GM13976 (cell line): ENCODE results near the gene SF1.

Experiments
- DNase-seq: peaks from one replicate; pipeline ENCODE4 v3.0.0; 2012; ENCODE audit warnings: low spot score
- in situ Hi-C: fragments of 300-500 bp; cut with MboI; formaldehyde crosslinking; loops from one replicate; pipeline ENCODE4 v1.12.0; 2022; ENCODE audit warnings: low sequenced_read_pairs, mixed read lengths, inconsistent platforms; ENCODE audit not compliant: unreplicated experiment
- TF ChIP-seq, protein P1 (sequence below): IDR thresholded peaks from 2 replicates; pipeline ENCODE4 v1.5.1; 2012; ENCODE audit warnings: borderline replicate concordance, mild to moderate bottlenecking; ENCODE audit not compliant: insufficient read depth; ENCODE audit errors: extremely low read depth, missing control alignments, control extremely low read depth

SF1 gene

DNA sequence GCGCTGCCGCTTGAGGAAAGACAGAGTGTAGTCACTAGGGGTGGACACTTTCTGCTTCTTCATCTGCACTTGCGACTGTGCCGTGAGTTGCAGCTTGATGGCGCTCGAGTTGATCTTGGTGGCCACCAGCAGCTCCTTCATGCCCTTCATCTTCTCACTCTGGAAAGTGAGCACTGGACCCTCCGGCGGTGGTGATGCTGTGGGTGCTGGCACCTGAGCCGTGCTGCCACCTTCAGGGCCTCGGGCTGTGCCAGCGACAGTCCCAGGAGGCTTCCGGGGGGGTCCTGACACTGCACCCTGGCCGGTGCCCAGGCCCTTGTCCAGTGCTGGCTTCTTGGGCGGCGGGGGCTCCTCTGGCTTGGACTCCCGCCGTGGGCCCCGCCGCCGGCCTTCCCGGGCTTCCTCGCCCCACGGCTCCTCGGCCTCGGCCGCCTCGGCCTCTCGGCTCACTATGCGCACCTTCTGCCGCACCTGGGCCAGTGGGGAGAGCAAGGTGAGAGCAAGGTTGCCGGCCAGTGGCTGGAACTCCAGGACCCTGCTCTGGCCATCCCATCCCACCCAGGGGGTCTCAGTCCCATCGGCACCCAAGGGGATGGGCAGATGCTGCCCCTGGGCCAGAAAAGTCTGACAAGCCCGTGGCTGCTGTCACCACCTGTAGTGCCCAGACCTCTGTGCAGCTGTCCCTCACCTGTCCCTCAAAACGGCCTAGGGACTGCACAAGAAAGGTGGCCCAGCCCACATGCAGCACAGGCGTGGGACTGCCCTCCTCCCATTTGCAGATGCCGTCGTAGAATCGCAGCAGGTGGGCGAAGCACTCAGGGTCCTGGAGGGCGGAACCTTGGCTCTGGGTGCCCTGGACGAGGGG, 26.2 kb upstream of the SF1 start:
- in situ Hi-C loops = no loop called here
- no peak for DNase-seq
- TF ChIP-seq, protein P1, sequence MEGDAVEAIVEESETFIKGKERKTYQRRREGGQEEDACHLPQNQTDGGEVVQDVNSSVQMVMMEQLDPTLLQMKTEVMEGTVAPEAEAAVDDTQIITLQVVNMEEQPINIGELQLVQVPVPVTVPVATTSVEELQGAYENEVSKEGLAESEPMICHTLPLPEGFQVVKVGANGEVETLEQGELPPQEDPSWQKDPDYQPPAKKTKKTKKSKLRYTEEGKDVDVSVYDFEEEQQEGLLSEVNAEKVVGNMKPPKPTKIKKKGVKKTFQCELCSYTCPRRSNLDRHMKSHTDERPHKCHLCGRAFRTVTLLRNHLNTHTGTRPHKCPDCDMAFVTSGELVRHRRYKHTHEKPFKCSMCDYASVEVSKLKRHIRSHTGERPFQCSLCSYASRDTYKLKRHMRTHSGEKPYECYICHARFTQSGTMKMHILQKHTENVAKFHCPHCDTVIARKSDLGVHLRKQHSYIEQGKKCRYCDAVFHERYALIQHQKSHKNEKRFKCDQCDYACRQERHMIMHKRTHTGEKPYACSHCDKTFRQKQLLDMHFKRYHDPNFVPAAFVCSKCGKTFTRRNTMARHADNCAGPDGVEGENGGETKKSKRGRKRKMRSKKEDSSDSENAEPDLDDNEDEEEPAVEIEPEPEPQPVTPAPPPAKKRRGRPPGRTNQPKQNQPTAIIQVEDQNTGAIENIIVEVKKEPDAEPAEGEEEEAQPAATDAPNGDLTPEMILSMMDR = no peak

DNA sequence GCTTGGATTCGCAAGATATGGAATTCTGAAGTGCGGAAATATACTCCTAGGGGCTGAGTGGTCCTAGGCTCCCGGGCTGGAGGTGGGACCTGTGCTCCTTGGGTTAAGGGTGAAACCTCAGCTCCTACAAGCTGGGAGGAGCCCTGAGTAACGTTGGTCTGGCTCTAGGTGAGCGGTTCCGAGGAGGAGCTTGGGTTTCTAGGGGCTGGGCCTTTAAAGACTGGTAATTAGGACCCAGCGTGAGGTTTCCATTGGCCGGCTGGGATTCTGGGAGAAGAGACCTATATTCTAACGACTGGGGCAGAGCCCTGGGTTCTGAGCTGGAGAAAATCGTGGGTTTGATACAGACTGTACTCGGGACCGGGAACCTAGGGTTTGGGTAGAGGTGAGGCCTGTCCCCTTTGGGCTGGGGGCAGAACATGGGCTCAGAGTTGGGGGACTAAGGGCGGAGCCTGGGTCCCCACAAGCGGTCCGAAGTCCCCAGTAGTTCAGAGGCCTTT, 25.6 kb upstream of the SF1 start:
- in situ Hi-C loops = no loop called here
- TF ChIP-seq, protein P1 = no peak
- DNase-seq = no peak

DNA sequence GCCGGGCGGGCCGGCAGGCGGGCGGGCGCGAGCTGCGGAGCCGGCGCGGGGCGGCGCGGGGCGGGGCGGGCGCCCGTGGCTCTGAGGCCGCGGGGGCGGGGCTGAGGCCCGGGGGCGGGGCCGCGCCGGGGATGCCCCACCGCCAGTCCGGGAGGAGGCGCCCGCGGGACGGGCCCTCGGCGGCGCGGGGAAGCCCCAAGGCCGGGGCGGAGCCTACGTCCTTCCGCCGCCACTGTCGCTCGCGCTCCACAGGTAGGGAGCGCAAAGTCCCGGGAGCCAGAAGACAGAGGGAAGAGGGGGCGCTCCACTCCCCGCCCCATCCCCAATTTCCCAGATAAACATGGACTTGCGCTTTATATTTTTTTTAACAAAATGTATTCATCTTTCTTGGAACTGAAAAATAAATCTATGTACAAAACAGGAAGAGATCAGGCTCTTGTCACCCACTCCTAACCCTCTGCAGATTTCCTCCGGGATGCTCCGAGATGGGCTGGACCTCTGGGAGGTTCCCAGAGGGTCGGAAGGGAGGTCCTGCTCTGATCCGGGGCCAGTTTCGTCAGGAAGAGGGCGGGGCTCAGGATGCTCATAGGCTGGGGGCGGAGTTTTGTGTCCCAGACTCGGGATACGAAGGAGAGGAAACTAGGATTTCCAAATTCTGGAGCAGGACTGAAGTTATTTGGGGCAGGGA, 25.0 kb upstream of the SF1 start, which contains the start of gene MAP4K2:
TSS of gene MAP4K2 (minus strand) at position 57 of the 688 bp plus-strand sequence. CDS start 65 bp downstream, outside the sequence.
- peak; percentile 98 for DNase-seq
- in situ Hi-C loops = no loop called here
- TF ChIP-seq, protein P1 = no peak

DNA sequence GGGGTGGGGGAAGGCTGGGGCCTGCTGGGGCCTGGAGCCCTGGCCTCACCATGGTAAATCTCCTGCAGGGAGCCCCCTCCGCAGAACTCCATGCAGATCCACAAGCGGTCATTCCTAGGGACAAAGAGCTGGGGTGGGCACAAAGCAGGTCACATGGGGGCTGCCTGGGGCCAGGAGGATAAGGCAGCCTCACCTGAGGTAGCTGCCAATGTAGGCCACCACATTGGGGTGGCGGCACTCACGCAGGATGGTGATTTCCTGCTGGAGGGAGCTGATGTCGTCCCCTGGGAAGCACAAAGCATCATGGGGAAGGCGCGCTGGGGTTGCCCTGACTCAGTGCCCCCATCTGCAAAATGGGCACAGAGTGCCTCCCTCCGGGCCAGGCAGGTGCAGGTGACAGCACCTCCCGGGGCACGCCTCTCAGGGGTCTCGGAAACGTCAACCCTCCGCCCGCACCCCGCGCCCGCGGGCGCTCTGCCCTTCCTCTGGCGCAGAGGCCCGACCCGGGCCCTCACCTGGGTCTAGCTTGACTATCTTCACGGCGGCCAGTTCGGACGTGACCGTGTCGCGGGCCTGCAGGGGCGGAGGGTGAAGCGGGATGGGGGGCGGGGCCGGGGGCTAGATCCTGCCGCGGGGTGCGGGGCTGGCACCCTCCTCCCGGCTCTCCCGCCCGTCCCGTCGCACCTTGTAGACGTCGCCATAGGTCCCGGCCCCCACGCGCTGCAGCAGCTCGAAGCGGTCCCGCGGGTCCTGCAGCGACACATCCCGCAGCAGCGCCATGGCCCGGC, 24.2 kb upstream of the SF1 start:
- in situ Hi-C loops = no loop called here
- TF ChIP-seq, protein P1 = no peak
- no peak for DNase-seq

DNA sequence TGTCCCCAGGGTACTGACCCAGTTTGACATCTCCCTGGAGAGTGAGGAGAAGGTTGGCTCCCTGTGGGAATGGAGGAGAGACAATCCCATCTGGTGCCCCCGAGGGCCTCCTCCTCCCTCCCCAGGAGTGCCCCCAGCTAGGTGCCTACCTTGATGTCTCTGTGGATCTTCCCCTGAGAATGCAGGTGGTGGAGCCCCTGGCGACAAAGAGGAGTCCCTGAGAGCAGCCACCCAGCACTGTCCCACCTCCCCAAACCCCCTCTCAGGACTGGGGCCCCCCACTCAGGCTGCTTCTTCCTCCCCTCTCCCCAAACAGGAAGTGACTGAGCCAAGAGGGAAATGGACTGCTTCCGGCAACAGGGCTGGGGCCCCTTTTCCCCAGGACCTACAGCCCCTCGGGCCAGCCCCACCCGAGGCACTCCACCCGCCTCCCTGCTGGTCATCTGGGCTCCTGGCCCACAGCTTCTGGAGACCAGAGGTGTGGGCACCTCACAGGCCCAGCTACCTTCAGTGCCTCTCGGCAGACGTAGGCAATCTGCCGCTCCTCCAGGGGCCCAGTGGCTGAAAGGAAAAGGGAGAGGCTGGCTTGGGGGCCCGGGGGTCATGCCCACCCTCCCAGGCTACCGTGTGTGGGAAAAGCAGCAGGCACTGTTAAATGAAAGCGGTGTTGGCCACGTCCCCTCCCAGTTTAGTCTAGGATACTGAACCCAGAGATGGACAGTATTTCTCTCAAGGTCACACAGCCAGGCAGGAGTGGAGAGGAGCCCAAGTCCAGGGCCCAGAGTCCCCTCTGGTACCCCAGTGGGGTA, 23.4 kb upstream of the SF1 start:
- no peak for DNase-seq
- in situ Hi-C loops = no loop called here
- TF ChIP-seq, protein P1 = no peak
